Head of caudate nucleus (tissue), 42 donors: Measurements from ENCODE around the gene C10orf88.
A peak's percentile ranks its signal among the peaks of the same experiment; 100 is the strongest.

Source experiments
- DNase-seq, 42 donors: peaks; one replicate each; pipeline versions ENCODE4 v3.0.0 to v3.0.0-alpha.2; 2020 to 2021; ENCODE audit warnings: mixed read lengths in 7 of 42
- intact Hi-C: fragments of 100-400 bp; cut with DNase I; formaldehyde crosslinking; loops from one replicate; pipeline ENCODE4 v1.15.0; 2022

The C10orf88 gene

GRCh38 chr10:122953902-122954730, at the start of gene C10orf88:
Gene C10orf88 (minus strand): TSS chr10:122954227. CDS start chr10:122954178, 49 bp downstream.
- intact Hi-C loops: loop anchor here (1.0 kb wide), 1 partner anchor 26 kb away; the partner anchor contains the start of gene PSTK
- DNase-seq: peak; percentile 94 to 99 (median 97)

- DNase-seq: no peak
- intact Hi-C loops: no loop called here
These were observed 47.3 kb upstream of the C10orf88 start for GRCh38 chr10:123001370-123001769.

GRCh38 chr10:123000155-123000554, 46.1 kb upstream of the C10orf88 start:
- intact Hi-C loops: no loop called here
- DNase-seq: no peak

- DNase-seq: no peak
- intact Hi-C loops: no loop called here
These were observed 45.3 kb upstream of the C10orf88 start for GRCh38 chr10:122999347-122999746.

- intact Hi-C loops: no loop called here
These were observed 44.9 kb upstream of the C10orf88 start for GRCh38 chr10:122998934-122999333.

GRCh38 chr10:122998360-122998917, 44.4 kb upstream of the C10orf88 start:
- no peak for DNase-seq
- intact Hi-C loops: no loop called here

More at GRCh38 chr10:122998934-122999333, 44.9 kb upstream of the C10orf88 start:
- no peak for DNase-seq

GRCh38 chr10:122997864-122998263, 43.8 kb upstream of the C10orf88 start:
- intact Hi-C loops: no loop called here
- no peak for DNase-seq

- intact Hi-C loops: no loop called here
- no peak for DNase-seq
These were observed 41.9 kb upstream of the C10orf88 start for GRCh38 chr10:122995936-122996335.

- intact Hi-C loops: no loop called here
- DNase-seq: no peak
These were observed 39.8 kb upstream of the C10orf88 start for GRCh38 chr10:122993797-122994336.

GRCh38 chr10:122992031-122992585, 38.1 kb upstream of the C10orf88 start:
- intact Hi-C loops: no loop called here
- peak in 1 of 42 donors; percentile 23 for DNase-seq

GRCh38 chr10:122990278-122990677, 36.3 kb upstream of the C10orf88 start:
- no peak for DNase-seq
- intact Hi-C loops: no loop called here

- no peak for DNase-seq
- intact Hi-C loops: no loop called here
These were observed 34.5 kb upstream of the C10orf88 start for GRCh38 chr10:122988501-122988900.

- peak in 4 of 42 donors; percentile 14 to 56 (median 21) for DNase-seq
- intact Hi-C loops: no loop called here
These were observed 32.3 kb upstream of the C10orf88 start for GRCh38 chr10:122986335-122986734.

- DNase-seq: no peak
- intact Hi-C loops: no loop called here
These were observed 30.7 kb upstream of the C10orf88 start for GRCh38 chr10:122984708-122985107.

- no peak for DNase-seq
- intact Hi-C loops: no loop called here
These were observed 29.9 kb upstream of the C10orf88 start for GRCh38 chr10:122983898-122984297.

GRCh38 chr10:122981066-122981464, 27.0 kb upstream of the C10orf88 start:
- intact Hi-C loops: no loop called here
- DNase-seq: no peak

- intact Hi-C loops: loop anchor here (1.0 kb wide), 1 partner anchor 26 kb away; the partner anchor contains the start of gene C10orf88
- DNase-seq: peak; percentile 77 to 95 (median 90)
These were observed 26.4 kb upstream of the C10orf88 start, which contains the start of gene PSTK for GRCh38 chr10:122980209-122981065. Gene PSTK (plus strand): TSS chr10:122980401. CDS start chr10:122980480, 79 bp downstream.

- intact Hi-C loops: no loop called here
- no peak for DNase-seq
These were observed 20.6 kb upstream of the C10orf88 start for GRCh38 chr10:122974543-122975064.

- DNase-seq: no peak
- intact Hi-C loops: no loop called here
These were observed 20.0 kb upstream of the C10orf88 start for GRCh38 chr10:122974023-122974422.
